Jurkat, Clone E6-1 (cell line): ENCODE data around the gene B3GNT5.
"Not testable (repeated sequence)": the region's sequence is repeated elsewhere in the genome, so short reads cannot be mapped to it uniquely, and the experiment has no call there.

Experiments
- DNase-seq: peaks from one replicate; pipeline ENCODE4 v3.0.0-alpha.2; 2011; ENCODE audit warnings: low read depth, low spot score
- H3K4me3 ChIP-seq: 2 replicates; pipeline ENCODE4 v1.5.1; 2011; ENCODE audit warnings: mild to moderate bottlenecking, low read length, control low read depth, moderate library complexity

Gene B3GNT5

DNA sequence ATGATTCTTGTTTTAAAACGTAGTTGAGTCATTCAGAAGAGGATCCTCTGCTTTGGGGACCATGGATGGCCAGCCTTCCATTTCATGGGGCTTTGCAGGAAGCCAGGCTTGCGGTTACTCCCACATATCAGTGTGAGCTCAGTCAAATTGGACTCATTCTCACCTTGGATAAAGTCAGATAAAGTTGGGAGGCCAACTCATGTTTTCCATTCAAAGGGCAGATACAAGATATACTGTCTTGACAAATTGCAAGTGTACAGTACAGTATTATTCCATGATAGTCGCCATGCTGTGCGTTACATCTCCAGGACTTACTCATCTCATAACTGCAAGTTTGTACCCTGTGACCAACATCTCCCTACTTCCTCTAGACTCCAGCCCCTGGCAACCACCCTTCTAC, 25.5 kb upstream of the B3GNT5 start:
- no peak overlapping the region for H3K4me3 ChIP-seq
- no peak for DNase-seq

DNA sequence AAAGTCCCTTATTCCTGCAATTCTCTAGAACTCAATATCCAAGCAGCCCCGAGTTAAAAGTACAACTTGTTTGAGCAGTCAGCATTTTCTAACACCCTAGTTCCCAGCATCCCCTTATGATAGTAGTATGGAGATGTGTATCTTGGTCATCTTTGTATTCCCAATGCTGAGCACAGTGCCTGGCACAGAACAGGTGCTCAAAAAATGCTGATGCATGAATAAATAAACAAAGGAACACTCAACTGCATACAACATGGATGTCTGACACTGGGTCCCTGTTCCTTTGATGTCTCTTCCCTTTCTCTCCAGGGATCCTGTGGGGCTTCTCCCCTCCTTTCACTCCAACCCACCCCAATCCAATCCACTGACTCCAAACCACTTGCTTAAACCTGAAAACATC, 23.9 kb upstream of the B3GNT5 start:
- H3K4me3 ChIP-seq = no peak overlapping the region
- no peak for DNase-seq

DNA sequence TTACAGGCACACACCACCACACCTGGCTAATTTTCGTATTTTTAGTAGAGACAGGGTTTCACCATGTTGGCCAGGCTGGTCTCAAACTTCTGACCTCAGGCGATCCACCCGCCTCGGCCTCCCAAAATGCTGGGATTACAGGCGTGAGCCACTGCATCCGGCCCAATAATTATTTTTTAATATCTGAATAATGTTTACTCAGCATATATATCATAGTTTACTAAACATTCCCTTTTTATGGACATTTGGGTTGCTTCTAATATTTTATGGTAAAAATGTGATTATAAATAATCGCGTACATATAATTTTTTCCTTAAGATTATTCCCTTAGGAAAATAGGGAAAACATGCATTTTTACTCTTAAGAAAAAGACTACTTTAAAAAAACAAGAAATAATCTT, 22.8 kb upstream of the B3GNT5 start:
- DNase-seq, H3K4me3 ChIP-seq: not testable (repeated sequence)

DNA sequence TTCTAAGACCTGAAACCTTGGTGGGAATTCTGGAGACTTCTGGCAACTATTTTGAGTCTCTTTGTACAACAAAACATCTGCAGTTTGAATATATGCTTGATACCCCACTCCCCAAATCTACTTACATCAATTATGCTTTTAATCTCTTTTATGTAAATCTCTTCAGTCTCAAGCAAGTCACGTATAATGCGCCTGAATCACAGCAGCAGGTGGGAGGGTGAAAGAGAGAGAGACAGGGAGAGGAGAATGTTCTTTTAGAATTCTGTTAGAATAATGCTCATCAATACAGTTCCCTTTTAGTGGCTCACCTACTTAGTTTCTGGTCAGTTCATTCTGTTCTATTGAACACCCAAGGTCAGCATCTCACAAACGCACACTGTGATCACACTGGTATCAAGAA, 22.2 kb upstream of the B3GNT5 start:
- DNase-seq = no peak
- H3K4me3 ChIP-seq = no peak overlapping the region

DNA sequence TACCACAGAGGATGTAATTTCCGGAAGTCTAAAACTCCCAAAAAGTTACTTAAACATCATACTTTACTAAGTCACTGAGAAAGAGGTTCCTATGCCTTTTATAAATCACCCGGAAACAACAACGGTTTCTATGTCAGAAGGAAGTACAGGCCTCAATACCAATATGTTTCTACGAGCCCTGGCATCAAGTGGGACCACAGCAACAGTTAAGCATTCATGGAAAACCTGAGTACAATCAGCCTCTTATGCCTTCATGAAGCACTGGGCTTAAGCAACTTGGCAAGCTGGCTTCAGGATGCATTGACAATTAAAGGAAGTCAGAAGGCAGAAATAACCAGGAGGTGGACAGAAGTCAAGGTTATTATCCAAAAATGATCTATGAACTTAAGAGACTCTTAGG, 19.1 kb upstream of the B3GNT5 start:
- no peak for DNase-seq
- no peak overlapping the region for H3K4me3 ChIP-seq

DNA sequence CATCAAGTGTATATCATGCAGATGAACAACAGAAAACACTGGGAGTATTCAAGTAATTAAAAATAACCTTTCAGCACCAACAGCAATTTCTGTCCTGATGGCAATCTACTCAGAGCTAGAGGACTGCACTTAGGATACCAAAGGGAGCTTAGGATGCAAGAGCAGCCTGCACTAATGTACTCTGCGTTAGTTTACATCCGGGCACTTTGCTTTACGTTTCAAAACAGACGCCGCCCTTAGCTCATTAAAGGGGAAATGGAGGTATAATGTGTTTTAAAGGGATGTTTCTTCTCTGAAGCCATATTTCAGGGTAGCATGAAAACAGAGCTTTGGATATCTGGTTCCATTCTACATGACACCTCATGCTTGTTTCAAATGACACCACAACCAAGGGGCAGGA, 14.0 kb upstream of the B3GNT5 start:
- no peak overlapping the region for H3K4me3 ChIP-seq
- no peak for DNase-seq

DNA sequence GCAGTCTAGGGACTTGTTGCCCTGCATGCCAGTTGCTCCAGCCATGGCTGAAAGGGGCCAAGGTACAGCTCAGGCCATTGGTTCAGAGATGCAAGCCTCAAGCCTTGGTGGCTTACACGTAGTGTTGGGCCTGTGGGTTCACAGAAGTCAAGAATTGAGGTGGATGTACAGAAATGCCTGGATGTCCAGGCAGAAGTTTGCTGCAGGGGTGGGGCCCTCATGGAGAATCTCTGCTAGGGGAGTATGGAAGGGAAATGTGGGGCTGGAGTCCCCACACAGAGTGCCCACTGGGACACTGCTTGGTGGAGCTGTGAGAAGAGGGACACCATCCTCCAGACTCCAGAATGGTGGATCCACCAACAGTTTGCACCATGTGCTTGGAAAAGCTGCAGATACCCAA, 10.6 kb upstream of the B3GNT5 start:
- DNase-seq = no peak
- H3K4me3 ChIP-seq = no peak overlapping the region

DNA sequence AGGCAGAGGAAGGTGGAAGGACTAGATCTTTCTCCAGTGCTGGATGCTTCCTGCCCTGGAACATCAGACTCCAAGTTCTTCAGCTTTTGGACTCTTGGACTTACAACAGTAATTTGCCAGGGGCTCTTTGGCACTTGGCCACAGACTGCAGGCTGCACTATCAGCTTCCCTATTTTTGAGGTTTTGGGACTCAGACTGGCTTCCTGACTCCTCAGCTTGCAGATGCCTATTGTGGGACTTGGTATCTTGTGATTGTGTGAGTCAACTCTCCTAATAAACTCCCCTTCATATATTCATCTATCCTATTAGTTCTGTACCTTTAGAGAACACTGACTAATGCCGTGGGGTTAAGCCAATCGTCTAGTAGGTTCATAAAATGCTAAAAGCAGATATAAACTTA, 8.8 kb upstream of the B3GNT5 start:
- DNase-seq = no peak
- H3K4me3 ChIP-seq = no peak overlapping the region

DNA sequence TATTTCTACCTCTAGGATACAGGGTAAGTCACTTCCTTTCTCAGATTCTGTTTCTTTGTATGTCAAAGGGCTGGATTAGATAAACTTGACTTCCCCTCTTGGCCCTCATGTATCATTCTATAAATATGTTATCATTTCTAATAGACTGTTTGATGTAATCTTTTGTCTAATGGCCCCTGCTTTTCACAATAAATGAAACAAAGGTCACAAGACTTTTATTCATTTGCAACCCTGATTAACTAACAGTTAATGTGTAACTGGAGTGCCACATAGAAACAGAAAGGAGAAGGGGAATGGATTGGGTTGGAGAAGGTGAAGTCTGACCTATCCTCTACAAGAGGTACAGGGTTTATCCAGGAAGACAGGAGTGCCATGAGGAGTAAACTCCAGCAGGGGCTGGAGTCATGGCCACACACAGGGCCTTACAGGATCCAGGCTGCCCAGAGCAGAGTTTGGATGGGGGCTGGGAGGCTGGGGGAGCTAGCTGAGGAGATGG, 8.0 kb upstream of the B3GNT5 start:
- H3K4me3 ChIP-seq = no peak overlapping the region
- no peak for DNase-seq

DNA sequence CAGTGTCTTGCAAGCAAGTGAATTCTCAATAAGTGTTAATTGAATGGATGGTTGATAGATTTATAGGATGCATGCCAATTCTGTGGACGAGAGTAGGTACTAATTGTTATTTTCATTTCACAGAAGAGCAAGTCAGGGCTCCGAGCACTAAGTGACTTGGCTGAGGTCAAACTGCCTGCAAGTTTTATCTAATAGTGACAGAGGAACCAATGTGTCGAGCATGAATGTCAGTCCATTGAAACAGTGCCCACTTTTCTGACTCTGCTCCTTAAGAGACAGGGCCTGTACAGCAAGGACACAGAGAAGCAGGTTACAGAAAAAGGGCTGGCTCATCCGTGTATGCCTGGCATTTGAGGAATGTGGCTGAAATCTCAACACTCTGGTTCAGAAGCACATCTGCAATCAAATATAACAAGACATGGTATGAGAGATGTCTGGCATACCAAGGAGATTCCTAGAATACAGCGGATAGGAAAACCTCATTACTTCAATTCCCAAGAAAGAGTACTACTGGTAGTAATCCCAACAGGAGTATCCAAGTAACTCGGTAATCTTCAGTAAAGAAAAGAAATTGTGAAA, 6.0 kb upstream of the B3GNT5 start:
- DNase-seq = no peak
- H3K4me3 ChIP-seq = no peak overlapping the region

DNA sequence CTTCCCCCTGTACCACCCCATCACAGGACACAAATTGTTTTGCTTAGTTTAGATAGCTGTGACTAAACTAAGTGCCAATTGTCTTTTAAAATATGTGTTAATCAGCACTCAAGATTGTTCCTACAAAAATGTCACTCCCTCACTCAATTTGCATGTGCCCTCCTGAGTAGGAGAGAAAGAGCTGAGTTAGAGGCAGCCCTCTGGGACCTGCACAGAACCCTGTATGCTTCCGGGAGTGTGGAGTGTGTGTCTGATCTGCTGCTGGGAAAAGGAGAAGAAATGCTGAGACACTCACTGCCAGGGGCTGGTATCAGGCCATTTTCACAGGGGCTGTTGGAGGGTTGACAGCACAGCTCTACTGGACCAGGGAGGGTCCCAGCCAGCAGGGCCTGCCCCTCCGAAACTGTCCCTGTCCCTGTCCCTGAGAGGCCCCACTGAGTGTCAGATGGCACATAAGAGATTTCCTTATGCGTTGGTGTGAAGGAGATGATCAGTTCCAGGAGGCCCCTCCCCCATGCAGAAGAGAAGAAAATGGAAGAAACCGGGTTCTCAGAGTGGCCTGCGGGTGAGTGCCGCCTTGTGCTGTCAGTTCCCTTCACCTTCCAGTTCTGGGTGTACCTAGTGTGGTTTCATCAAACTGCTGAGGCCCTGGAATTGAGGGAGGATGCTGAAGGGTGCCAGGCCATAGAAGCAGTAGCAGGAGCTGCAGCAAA, 3.9 kb upstream of the B3GNT5 start:
- H3K4me3 ChIP-seq = no peak overlapping the region
- no peak for DNase-seq

DNA sequence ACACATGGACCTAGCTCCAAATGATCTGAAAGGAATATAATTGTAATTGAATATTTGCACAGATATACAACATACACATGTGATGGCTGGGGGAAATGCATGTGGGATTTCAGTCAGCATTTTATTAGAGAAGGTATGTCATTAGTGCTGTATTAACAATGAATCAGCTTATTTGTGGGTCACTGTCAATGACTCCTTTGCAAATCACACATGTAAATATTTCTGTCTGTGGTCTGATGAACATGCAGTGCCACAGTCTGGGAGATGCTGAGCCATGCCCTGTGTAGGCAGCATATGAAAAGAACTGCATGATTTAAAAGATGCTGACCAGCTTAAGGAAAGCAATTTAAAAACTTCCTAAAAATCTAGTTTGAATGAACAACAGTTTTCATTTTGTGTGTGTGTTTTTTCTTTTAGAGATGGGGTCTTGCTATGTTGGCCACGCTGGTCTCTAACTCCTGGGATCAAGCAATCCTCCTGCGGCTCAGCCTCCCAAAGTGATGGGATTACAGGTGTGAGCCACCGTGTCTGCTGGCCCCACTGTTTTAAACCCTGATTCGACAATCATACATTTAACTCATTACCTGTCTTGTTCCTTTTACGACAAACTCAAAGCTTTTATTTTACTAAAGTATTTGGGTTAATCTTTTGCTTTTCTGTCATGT, 803 bp upstream of the B3GNT5 start:
- no peak for DNase-seq
- H3K4me3 ChIP-seq = no peak overlapping the region

DNA sequence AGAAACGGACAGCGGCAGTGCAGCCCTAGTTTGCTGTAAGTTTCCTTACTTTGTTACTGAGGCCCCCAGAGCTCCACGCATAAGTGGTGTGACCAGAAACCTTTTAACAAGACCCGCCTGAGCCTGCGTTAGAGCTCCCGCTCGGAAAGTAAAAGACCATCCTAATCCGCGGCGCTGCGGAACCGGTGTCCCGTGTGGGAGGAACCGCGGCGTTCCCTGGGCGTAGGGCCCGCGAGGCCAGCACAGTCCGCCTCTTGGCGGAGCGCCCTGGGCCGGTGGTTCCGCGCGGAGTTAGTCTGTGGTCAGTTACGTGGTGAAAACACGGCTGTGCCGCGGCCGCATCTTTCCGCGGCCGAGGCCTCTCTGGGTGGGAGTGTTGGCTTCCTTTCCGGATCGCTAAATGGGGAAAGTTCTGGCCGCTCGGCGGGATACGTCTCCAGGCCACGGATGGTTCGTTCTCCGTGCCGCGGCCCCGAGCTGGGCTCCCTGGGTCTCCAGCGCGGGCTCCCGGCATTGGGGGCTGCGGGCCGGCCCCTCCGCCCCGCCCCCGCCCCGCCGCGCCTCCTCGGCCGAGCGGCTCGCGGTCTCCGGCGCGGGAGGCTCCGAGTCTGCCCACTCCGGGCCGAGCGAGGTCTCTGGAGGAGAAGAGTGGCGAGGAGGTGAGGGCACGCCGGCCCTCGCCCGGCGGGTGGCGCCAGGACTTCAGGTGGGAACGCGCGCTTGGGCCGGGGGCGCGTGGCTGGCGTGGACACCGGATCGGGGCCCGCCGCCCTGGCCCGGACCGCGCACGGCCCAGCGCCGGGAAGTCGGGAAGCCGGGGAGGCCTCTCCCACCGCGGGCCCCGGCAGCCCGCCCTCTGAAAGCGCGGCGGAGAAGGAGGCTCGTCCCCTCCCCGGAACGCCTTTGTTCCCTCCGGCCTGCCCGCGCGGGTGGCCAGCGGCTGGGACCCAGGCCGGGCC, 754 bp downstream of the B3GNT5 start:
- no peak overlapping the region for H3K4me3 ChIP-seq
- no peak for DNase-seq

DNA sequence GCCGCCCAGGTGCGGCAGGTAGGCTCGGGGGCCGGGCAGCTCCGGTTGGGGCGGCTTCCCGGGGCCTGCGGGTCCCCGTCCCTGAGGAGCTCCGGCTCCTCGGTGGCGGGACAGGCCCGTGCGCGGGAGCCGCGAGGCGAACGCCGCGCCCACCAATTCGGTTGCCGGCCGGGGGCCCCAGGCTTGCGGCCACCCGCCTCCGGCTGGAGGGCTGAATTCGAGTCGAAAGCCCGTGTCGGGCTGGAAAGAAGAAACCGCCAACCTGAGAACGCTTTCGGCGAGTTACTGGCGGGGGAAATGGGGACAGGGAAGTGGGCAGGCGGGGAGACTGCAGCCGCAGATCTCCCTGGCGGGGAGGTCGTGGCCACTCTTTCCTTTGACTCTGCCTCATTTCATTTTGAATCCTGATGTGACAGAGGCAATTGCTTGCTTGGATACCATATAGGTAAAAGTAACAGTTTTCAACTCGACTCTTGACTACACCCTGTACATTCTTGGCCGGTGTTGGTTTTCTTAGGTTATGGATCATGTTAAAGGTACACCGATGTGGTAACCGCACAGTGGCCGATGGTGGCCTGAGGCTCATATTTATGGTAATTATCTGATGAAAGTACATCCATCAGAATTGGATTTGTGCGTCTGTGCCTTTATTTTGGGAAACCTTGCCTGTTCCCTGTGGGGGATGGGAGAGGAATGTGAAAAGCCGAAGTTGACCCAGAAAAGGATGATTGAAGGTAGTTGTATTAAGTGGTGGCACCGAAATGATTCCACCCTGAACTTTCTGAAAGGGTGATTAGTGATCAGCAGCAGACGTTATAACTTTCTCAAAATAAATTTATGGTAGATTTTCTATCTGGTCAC, 1.7 kb downstream of the B3GNT5 start:
- DNase-seq = no peak

DNA sequence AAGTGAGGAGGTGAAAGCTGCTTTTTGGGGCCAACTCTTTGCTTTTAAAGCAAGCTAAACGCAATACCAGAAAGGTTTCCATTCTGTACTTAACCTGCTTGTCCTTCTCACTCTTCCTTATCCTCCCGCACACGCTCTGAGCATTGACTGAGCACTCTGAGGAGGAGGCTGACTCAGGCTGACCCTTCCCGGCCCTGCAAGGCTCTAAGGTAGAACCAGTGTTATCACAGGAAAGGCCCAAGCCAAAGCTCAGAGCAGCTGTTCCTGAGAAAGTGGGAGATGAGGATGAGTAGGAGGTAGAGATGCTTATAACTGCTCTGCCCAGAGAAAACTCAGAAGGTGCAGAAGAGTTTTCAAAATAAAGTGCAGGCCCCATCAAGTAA, 2.3 kb downstream of the B3GNT5 start:
- H3K4me3 ChIP-seq = no peak overlapping the region
- DNase-seq = no peak

More for the DNA sequence above, 1.7 kb downstream of the B3GNT5 start:
- no peak overlapping the region for H3K4me3 ChIP-seq

DNA sequence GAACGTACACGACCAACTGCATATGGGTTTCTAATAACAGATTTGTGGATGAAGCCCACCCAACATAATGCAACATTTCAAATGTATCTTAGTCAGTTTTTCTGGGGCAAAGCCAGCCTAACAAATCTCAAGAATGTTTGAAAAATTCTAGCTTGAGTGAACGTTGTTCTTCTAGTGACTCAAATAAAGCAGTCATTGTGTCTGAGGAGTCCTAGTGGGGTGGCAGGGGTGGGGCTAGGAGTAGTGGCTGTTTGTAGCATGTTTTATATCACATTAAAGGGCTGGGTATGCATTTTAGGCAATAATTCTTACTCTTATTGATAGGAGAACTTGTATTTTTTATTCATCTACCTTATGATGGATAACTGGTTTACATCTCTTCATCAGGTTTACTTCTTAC, 6.0 kb downstream of the B3GNT5 start:
- no peak overlapping the region for H3K4me3 ChIP-seq
- no peak for DNase-seq

DNA sequence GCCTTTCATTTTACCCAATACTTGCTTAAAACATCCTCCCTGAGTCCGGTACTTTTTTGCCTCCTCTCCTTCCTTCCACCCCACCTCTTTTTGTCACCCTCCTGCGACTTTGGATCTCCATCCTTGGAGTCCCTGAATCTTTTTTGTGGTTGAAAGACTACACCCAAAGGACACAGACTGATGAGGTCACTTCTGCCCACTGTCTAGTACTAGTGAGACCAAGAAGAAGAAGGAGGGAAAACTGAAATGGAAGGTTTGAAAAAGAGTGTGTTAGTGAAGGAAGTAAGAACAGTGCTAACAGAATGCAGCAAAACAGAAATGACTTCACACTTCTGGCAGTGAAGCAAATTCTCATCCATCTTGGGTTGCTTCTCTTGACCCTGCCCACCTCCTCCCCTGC, 6.6 kb downstream of the B3GNT5 start:
- no peak for DNase-seq
- no peak overlapping the region for H3K4me3 ChIP-seq

DNA sequence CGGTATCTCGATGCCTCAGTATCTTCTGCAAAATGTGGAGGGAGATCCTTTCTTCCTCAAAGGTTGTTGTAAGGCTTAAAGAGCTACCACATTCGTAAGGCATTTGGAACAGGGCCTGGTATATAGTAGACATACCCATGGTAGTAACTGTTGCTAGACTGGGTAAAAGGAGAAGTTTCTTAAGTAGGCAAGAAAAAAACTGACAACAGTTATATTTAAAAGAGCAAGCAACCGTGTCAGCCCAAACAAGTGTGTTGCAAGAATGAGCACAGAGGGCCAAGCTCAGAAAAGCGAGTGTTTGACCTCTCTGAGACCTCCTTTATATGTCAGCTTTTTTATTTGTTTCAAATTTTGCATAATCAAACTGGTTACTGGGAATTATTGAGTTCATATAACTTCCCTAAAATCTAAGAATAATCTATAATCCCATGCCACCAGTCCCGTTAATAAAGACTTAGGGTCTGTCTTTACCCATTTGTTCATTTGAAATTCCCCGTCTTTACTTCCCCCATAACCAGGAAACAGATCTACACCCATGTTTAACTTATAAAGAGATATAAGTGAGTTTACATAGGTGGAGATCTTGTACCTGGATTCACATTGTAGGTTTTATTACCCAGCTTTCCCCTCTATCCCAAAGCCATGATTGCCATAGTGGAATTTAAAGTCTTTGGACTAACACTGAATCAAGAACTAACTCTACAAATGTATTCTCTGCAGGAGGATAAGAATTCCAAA, 7.3 kb downstream of the B3GNT5 start:
- no peak for DNase-seq
- H3K4me3 ChIP-seq = no peak overlapping the region
